ENCODE data around the gene ATF2.

DNA sequence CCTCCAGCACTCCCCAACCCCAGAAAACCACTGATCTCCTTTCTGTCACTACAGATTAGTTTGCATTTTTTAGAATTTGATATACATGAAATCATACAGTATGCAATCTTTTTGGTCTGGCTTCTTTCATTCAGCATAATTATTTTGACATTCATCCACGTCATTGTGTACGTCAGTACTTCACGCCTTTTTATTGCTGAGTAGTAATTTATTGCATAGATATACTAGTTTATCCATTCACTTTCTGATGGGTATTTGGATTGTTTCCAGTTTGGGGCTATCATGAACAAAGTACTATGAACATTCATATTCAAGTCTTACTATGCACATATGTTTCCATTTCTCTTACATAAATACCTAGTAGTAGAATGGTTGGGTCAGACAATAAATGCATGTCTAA lies 142.8 kb downstream of the ATF2 start:
- TF ChIP-seq ZNF274 (IDR thresholded peaks at IDR 0.05; ENCODE audit: low read depth, low read length) (no peak), YY1 (IDR thresholded peaks at IDR 0.05; ENCODE audit: insufficient read depth, insufficient read length) (no peak)

Data from NT2/D1 (cell line).